ENCODE data around the gene SPON2.
A peak's percentile ranks its signal among the peaks of the same experiment; 100 is the strongest.

The SPON2 gene

GRCh38 chr4:1172228-1172851 is at the start of gene SPON2:
Gene SPON2, minus strand, starts transcription at chr4:1172583.
- DNase-seq (ENCODE audit: low spot score): peak; percentile 59

- no peak for DNase-seq (ENCODE audit: low spot score)
These were observed 48.9 kb upstream of the SPON2 start for GRCh38 chr4:1221155-1221870.

GRCh38 chr4:1220566-1220965 is 48.2 kb upstream of the SPON2 start:
- DNase-seq (ENCODE audit: low spot score): no peak

GRCh38 chr4:1219566-1219950 is 47.2 kb upstream of the SPON2 start:
- no peak for DNase-seq (ENCODE audit: low spot score)

- DNase-seq (ENCODE audit: low spot score): no peak
These were observed 46.5 kb upstream of the SPON2 start for GRCh38 chr4:1218634-1219565.

- DNase-seq (ENCODE audit: low spot score): no peak
These were observed 45.0 kb upstream of the SPON2 start for GRCh38 chr4:1217366-1217765.

- no peak for DNase-seq (ENCODE audit: low spot score)
These were observed 44.5 kb upstream of the SPON2 start for GRCh38 chr4:1216869-1217294.

- no peak for DNase-seq (ENCODE audit: low spot score)
These were observed 43.8 kb upstream of the SPON2 start for GRCh38 chr4:1216076-1216614.

- no peak for DNase-seq (ENCODE audit: low spot score)
These were observed 43.0 kb upstream of the SPON2 start for GRCh38 chr4:1215141-1216075.

GRCh38 chr4:1214101-1215095 is 42.0 kb upstream of the SPON2 start:
- DNase-seq (ENCODE audit: low spot score): no peak

GRCh38 chr4:1213336-1213995 is 41.1 kb upstream of the SPON2 start:
- DNase-seq (ENCODE audit: low spot score): no peak

GRCh38 chr4:1212546-1213335 is 40.4 kb upstream of the SPON2 start:
- DNase-seq (ENCODE audit: low spot score): no peak

GRCh38 chr4:1211891-1212545 is 39.6 kb upstream of the SPON2 start:
- DNase-seq (ENCODE audit: low spot score): no peak

- no peak for DNase-seq (ENCODE audit: low spot score)
These were observed 39.0 kb upstream of the SPON2 start for GRCh38 chr4:1211371-1211770.

- DNase-seq (ENCODE audit: low spot score): no peak
These were observed 38.6 kb upstream of the SPON2 start for GRCh38 chr4:1210971-1211370.

GRCh38 chr4:1210241-1210841 is 38.0 kb upstream of the SPON2 start:
- no peak for DNase-seq (ENCODE audit: low spot score)

GRCh38 chr4:1209821-1210220 is 37.4 kb upstream of the SPON2 start:
- no peak for DNase-seq (ENCODE audit: low spot score)

Measured in HuH-7 (cell line).